ENCODE results near the gene UCK1. TPM values are rescaled to one million over a fixed set of nuclear protein-coding genes. Genes with fewer than 3 reads are reported as not detected.

UCK1 gene
- total and polyA plus RNA-seq, 2 of the 13 experiments (the other 11 are each of a cell fraction or from before 2014, with no cell fraction given), result 11.0 to 24.1 TPM

GRCh38 chr9:131529597-131530545 lies 1.2 kb downstream of the UCK1 start (continued):
- TF ChIP-seq UBTF (CRISPR knock-in tag; IDR thresholded peaks at IDR 0.05), result peak; percentile 39; the same call in 1 of the 2 replicates
- TF ChIP-seq ZNF317 (CRISPR knock-in tag; IDR thresholded peaks at IDR 0.05), result no peak
- no peak for TF ChIP-seq ZNF264 (CRISPR knock-in tag; IDR thresholded peaks at IDR 0.05)
- no peak for TF ChIP-seq ZUFSP (CRISPR knock-in tag; IDR thresholded peaks at IDR 0.05; ENCODE audit: borderline replicate concordance)
- TF ChIP-seq HIC2 (CRISPR knock-in tag; IDR thresholded peaks at IDR 0.05; ENCODE audit: low read depth), result peak; percentile 66; the same call in 1 of the 2 replicates
- TF ChIP-seq ZNF619 (CRISPR knock-in tag; IDR thresholded peaks at IDR 0.05), result no peak
- no peak for TF ChIP-seq ASH2L (IDR thresholded peaks at IDR 0.05; ENCODE audit: insufficient read length, low read depth, low read length)
- no peak for TF ChIP-seq NR3C1 (CRISPR knock-in tag; IDR thresholded peaks at IDR 0.05)
- TF ChIP-seq ZNF569 (CRISPR knock-in tag; IDR thresholded peaks at IDR 0.05; ENCODE audit: borderline replicate concordance), result 0 out of 2 replicates have a peak, but pooled peaks have one; percentile 4
- TF ChIP-seq MXD3 (CRISPR knock-in tag; IDR thresholded peaks at IDR 0.05), result no peak
- TF ChIP-seq DDIT3 (CRISPR knock-in tag; IDR thresholded peaks at IDR 0.05), result no peak
- TF ChIP-seq ZSCAN5A (CRISPR knock-in tag; IDR thresholded peaks at IDR 0.05; ENCODE audit: borderline replicate concordance), result 0 out of 2 replicates have a peak, but pooled peaks have one; percentile 28
- TF ChIP-seq ZNF292 (CRISPR knock-in tag; IDR thresholded peaks at IDR 0.05; ENCODE audit: borderline replicate concordance, low read depth), result 0 out of 2 replicates have a peak, but pooled peaks have one; percentile 41
- no peak for TF ChIP-seq ARNT (IDR thresholded peaks at IDR 0.05)
- no peak for TF ChIP-seq ZNF615 (CRISPR knock-in tag; IDR thresholded peaks at IDR 0.05; ENCODE audit: borderline replicate concordance)
- no peak for TF ChIP-seq ZFP36L1 (CRISPR knock-in tag; IDR thresholded peaks at IDR 0.05)
- TF ChIP-seq HMG20B (CRISPR knock-in tag; conservative IDR thresholded peaks at IDR 0.05), result no peak
- TF ChIP-seq NCOA1 (CRISPR knock-in tag; IDR thresholded peaks at IDR 0.05), result no peak
- no peak for TF ChIP-seq ZNF652 (CRISPR knock-in tag; IDR thresholded peaks at IDR 0.05; ENCODE audit: borderline replicate concordance, low read depth)
- no peak for TF ChIP-seq TP53 (CRISPR knock-in tag; conservative IDR thresholded peaks at IDR 0.05)
- TF ChIP-seq HMG20A (CRISPR knock-in tag; IDR thresholded peaks at IDR 0.05; ENCODE audit: borderline replicate concordance), result no peak

All from HepG2 (cell line).